HepG2 (cell line): ENCODE results near the gene PRKRIP1. TPM values are rescaled to one million over a fixed set of nuclear protein-coding genes. Genes with fewer than 3 reads are reported as not detected.

ENCODE experiments used
- CEBPG ChIP-seq: IDR thresholded peaks from 2 replicates; pipeline ENCODE4 v1.6.1; 2016
- CENPX ChIP-seq: sonication (generic); formaldehyde crosslinking; IDR thresholded peaks from 2 replicates; pipeline ENCODE4 v1.9.0; 2021; ENCODE audit warnings: mild to moderate bottlenecking, missing genetic modification reagents, moderate library complexity
- HNF4A ChIP-seq: sonication (generic); formaldehyde crosslinking; IDR thresholded peaks from 2 replicates; pipeline ENCODE4 v1.4.0; 2020; ENCODE audit warnings: missing genetic modification reagents
- IRF1 ChIP-seq: sonication (generic); formaldehyde crosslinking; IDR thresholded peaks from 2 replicates; pipeline ENCODE4 v1.4.0; 2020; ENCODE audit warnings: low read depth, mild to moderate bottlenecking, missing genetic modification reagents
- JUND ChIP-seq: sonication (generic); formaldehyde crosslinking; IDR thresholded peaks from 2 replicates; pipeline ENCODE4 v1.8.0; 2022; ENCODE audit warnings: mild to moderate bottlenecking, missing genetic modification reagents
- KLF16 ChIP-seq, 2 experiments: sonication (generic) in 1 of 2; formaldehyde crosslinking in 1 of 2; IDR thresholded peaks; 2 replicates each; pipeline versions ENCODE4 v1.6.1 to v1.8.0; 2016 to 2023; ENCODE audit warnings: missing genetic modification reagents in 2 of 2, missing compliant biosample characterization in 1 of 2
- NRL ChIP-seq: sonication (generic); formaldehyde crosslinking; IDR thresholded peaks from 2 replicates; pipeline ENCODE4 v1.5.0; 2020; ENCODE audit warnings: missing genetic modification reagents, mild to moderate bottlenecking, moderate library complexity, borderline replicate concordance
- PAWR ChIP-seq: sonication (generic); formaldehyde crosslinking; IDR thresholded peaks from 2 replicates; pipeline ENCODE4 v1.4.0; 2020; ENCODE audit warnings: missing genetic modification reagents, mild to moderate bottlenecking, borderline replicate concordance
- REXO4 ChIP-seq: sonication (generic); formaldehyde crosslinking; IDR thresholded peaks from 2 replicates; pipeline ENCODE4 v1.8.0; 2022; ENCODE audit warnings: missing genetic modification reagents, mild to moderate bottlenecking, borderline replicate concordance
- SATB2 ChIP-seq: sonication (generic); formaldehyde crosslinking; IDR thresholded peaks from 2 replicates; pipeline ENCODE4 v1.5.0; 2020; ENCODE audit warnings: missing genetic modification reagents
- SP5 ChIP-seq: IDR thresholded peaks from 2 replicates; pipeline ENCODE4 v1.6.1; 2016; ENCODE audit warnings: low read depth, borderline replicate concordance
- TERF1 ChIP-seq: sonication (generic); formaldehyde crosslinking; IDR thresholded peaks from 2 replicates; pipeline ENCODE4 v1.8.0; 2022; ENCODE audit warnings: mild to moderate bottlenecking, missing genetic modification reagents, moderate library complexity
- TSC22D2 ChIP-seq: sonication (generic); formaldehyde crosslinking; IDR thresholded peaks from 2 replicates; pipeline ENCODE4 v1.5.1; 2020; ENCODE audit warnings: missing genetic modification reagents, mild to moderate bottlenecking, borderline replicate concordance
- ZBTB1 ChIP-seq: sonication (generic); formaldehyde crosslinking; IDR thresholded peaks from 2 replicates; pipeline ENCODE4 v1.4.0; 2020; ENCODE audit warnings: missing genetic modification reagents, borderline replicate concordance
- ZFP41 ChIP-seq: sonication (generic); formaldehyde crosslinking; IDR thresholded peaks from 2 replicates; pipeline ENCODE4 v1.4.0; 2020; ENCODE audit warnings: mild to moderate bottlenecking, missing genetic modification reagents, borderline replicate concordance
- ZNF101 ChIP-seq: sonication (generic); formaldehyde crosslinking; IDR thresholded peaks from 2 replicates; pipeline ENCODE4 v1.4.0; 2020; ENCODE audit warnings: mild to moderate bottlenecking, low read depth, missing genetic modification reagents, borderline replicate concordance
- ZNF253 ChIP-seq: sonication (generic); formaldehyde crosslinking; IDR thresholded peaks from 2 replicates; pipeline ENCODE4 v1.8.0; 2022; ENCODE audit warnings: mild to moderate bottlenecking, missing genetic modification reagents, borderline replicate concordance
- ZNF281 ChIP-seq: sonication (generic); formaldehyde crosslinking; IDR thresholded peaks from 2 replicates; pipeline ENCODE4 v1.4.0; 2020; ENCODE audit warnings: missing genetic modification reagents, borderline replicate concordance
- ZNF33B ChIP-seq: sonication (generic); formaldehyde crosslinking; IDR thresholded peaks from 2 replicates; pipeline ENCODE4 v1.5.1; 2020; ENCODE audit warnings: mild to moderate bottlenecking, missing genetic modification reagents
- ZNF530 ChIP-seq: sonication (generic); formaldehyde crosslinking; IDR thresholded peaks from 2 replicates; pipeline ENCODE4 v1.5.0; 2020; ENCODE audit warnings: low read depth, mild to moderate bottlenecking, missing genetic modification reagents
- ZNF570 ChIP-seq: sonication (generic); formaldehyde crosslinking; IDR thresholded peaks from 2 replicates; pipeline ENCODE4 v1.4.0; 2020; ENCODE audit warnings: mild to moderate bottlenecking, missing genetic modification reagents, borderline replicate concordance
- ZSCAN12 ChIP-seq: sonication (generic); formaldehyde crosslinking; IDR thresholded peaks from 2 replicates; pipeline ENCODE4 v1.9.0; 2021; ENCODE audit warnings: mild to moderate bottlenecking, missing genetic modification reagents
- polyA plus RNA-seq, 8 experiments: library from polyadenylated mRNA; depleted of rRNA in 3 of 8; stranded (reverse) in 7 of 8; unstranded in 1 of 8; fragments of >200 nt; fragmentation: Illumina TruSeq in 4 of 8; extraction: Trizol in 4 of 8; gene quantifications; 2 replicates each; pipeline versions ENCODE4 v1.2.1 to v1.2.3, GENCODE V29; 2011 to 2016; ENCODE audit warnings: low read depth in 4 of 8, missing spikeins in 1 of 8, mixed read lengths in 1 of 8; ENCODE audit not compliant: insufficient read depth in 1 of 8
- total RNA-seq, 5 experiments: library from RNA; depleted of rRNA; stranded (reverse); fragments of >200 nt; fragmentation: Illumina TruSeq; extraction: Trizol; gene quantifications; 2 replicates each; pipeline ENCODE4 v1.2.3, GENCODE V29; 2016; ENCODE audit warnings: low read depth in 1 of 5
- TF ChIP-seq, protein P1 (sequence below): sonication (generic); formaldehyde crosslinking; IDR thresholded peaks from 2 replicates; pipeline ENCODE4 v1.4.0; 2020; ENCODE audit warnings: mild to moderate bottlenecking, missing genetic modification reagents
- TF ChIP-seq, protein P2 (sequence below): sonication (generic); formaldehyde crosslinking; IDR thresholded peaks from 2 replicates; pipeline ENCODE4 v1.4.0; 2020; ENCODE audit warnings: mild to moderate bottlenecking, low read depth, missing genetic modification reagents

The PRKRIP1 gene
- total and polyA plus RNA-seq, 2 of the 13 experiments (the other 11 are each of a cell fraction or from before 2014, with no cell fraction given), result 13.2 to 16.8 TPM

DNA sequence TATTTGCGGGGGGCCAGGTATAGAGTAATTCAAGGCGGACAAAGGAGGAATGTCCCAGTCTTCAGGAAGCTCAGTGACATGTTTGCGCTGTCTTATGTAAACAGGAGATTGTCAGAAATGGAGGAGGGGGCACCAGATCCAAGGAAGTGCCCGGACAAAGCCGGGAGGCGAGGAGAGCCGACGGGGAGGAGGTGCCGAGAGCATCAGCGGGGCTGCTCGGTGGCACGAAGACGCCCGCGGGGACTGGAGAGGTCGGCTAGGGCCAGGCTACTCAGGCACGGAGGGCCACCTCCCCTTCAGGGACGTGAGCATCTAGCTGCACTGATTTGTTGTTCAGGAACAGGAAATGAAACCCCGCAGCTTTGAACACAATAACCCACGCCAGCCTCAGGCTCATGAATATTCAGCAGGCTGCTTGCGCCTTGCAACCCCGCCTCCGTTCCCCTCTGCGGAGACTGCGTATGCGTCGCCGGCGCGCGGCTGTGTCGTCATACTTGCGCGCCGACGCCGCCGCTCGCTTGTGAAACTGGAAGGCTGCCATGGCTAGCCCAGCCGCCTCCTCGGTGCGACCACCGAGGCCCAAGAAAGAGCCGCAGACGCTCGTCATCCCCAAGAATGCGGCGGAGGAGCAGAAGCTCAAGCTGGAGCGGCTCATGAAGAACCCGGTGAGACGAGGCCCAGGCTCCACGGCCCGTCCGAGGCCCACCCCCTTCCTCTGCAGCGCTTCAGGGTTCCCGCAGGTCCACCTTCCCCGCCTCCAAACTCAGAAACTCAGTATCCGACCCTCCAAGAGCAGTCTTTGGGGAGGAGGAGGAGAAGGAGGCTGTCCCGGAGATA is at the start of gene PRKRIP1 (continued):
- TF ChIP-seq HNF4A, result no peak
- no peak for TF ChIP-seq ZFP41
- TF ChIP-seq CEBPG (CRISPR knock-in tag), result peak; percentile 57; the same call in 1 of the 2 replicates
- TF ChIP-seq KLF16 (CRISPR knock-in tag; IDR thresholded peaks at IDR 0.05), result peak in 1 of 2 experiments; percentile 61; a peak in 2 of 4 replicates
- TF ChIP-seq IRF1 (CRISPR knock-in tag), result no peak
- 0 out of 2 replicates have a peak, but pooled peaks have one; percentile 48 for TF ChIP-seq ZNF570 (CRISPR knock-in tag)
- no peak for TF ChIP-seq SATB2 (CRISPR knock-in tag)
- no peak for TF ChIP-seq TERF1 (CRISPR knock-in tag)
- TF ChIP-seq, protein P1, sequence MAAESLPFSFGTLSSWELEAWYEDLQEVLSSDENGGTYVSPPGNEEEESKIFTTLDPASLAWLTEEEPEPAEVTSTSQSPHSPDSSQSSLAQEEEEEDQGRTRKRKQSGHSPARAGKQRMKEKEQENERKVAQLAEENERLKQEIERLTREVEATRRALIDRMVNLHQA (CRISPR knock-in tag), result no peak
- TF ChIP-seq NRL, result peak; percentile 78; the same call in 1 of the 2 replicates
- no peak for TF ChIP-seq ZNF530
- TF ChIP-seq SP5 (CRISPR knock-in tag), result no peak
- TF ChIP-seq, protein P2, sequence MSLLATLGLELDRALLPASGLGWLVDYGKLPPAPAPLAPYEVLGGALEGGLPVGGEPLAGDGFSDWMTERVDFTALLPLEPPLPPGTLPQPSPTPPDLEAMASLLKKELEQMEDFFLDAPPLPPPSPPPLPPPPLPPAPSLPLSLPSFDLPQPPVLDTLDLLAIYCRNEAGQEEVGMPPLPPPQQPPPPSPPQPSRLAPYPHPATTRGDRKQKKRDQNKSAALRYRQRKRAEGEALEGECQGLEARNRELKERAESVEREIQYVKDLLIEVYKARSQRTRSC (CRISPR knock-in tag), result no peak
- TF ChIP-seq REXO4 (CRISPR knock-in tag), result no peak
- TF ChIP-seq ZNF281 (CRISPR knock-in tag), result no peak
- TF ChIP-seq ZBTB1, result no peak
- TF ChIP-seq ZNF101, result no peak
- no peak for TF ChIP-seq CENPX (CRISPR knock-in tag)
- TF ChIP-seq ZNF33B, result no peak; the same call in 1 of the 2 replicates
- no peak for TF ChIP-seq JUND (CRISPR knock-in tag)
- TF ChIP-seq TSC22D2 (CRISPR knock-in tag), result no peak
- TF ChIP-seq PAWR (CRISPR knock-in tag), result no peak
- no peak for TF ChIP-seq ZSCAN12 (CRISPR knock-in tag)
- TF ChIP-seq ZNF253 (CRISPR knock-in tag), result no peak
